Activated T-cell treated with anti-CD3 and anti-CD28 coated beads, Interleukin-2, amount 50 U/mL, for 48 hours (primary cell): ENCODE measurements around the gene SPATA1.

Experiments used
- DNase-seq, 2 experiments: peaks; one replicate each; pipeline ENCODE4 v3.0.0-alpha.2; 2020

SPATA1 gene

DNA sequence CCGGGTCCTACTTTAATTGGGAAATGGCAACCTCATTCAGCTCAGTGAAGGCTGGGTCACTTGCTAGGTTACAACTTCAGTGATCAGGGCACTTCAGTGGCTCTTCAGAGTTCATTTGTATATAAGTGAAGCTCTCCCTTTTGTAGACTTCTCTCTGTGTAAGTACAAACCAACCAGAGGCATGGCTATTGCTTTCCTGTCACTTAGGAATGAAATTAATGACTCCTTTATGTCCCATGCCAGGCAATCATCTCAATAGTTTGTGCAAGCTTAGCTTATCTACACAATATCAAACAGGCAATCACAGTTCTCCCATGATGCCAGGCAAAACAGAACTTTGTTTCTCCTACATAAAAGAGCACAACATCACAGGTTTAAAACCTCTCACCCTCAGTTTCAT, 90.8 kb downstream of the SPATA1 start:
- DNase-seq: no peak

DNA sequence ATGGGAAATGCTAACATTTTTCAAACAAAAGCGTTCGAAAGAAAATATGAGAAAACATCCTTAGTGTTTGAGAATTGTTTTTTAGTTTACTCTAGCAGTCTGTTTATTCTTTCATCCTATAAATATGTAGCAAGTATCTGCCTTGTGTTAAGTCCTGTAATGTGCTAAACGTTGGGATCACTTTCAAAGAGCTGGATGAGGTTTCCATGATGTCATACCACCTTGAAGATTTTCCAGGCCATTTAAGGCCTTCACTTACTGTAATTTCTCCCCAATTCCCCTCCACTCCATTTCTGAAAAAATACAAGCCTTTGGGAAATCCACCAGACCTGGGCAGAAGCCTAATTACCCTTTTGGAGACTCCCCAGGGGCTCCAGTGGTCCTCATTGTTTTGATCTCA, 92.2 kb downstream of the SPATA1 start:
- no peak for DNase-seq

DNA sequence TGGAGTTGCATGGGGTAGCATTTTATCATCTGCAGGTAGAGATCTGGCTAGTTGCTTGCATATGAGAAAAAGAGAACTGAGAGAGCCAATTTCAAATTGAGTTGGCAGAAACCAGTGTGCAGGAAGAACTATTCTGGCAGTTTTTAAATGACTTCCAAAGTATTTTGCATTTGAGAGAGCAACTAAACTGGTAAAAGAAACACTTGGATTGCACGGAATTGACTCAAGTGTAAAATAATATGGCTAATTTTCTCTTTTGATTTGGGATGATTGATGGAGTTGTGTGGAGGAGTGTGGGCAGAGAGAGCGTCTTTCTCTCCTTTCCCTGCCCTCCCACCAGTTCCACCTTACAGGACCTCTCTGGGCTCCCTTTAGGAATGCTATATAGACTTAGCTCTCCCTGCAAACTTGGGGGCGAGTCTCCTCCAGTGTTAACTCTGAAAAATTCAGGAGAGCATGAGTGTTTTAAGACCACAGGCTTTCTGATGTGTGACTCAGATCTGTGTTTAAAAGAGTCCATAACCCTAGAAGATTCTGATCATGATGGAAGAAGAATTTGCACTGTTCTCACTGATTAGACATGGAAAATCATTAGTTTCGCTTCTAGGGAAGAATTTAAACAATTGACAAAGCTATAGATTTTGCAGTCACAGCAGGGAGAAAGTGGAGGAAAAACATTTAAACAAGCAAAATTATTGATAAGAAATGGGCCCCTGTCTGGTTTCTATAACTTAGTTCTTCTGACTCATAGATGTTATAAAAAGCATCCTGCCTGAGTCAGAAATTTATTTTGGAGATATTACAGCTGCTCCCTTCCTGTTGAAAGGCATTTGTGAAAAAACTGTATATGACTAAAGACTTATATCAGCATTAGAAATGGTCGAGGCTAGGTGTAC, 92.9 kb downstream of the SPATA1 start:
- DNase-seq: peak in 1 of 2 experiments; percentile 24

DNA sequence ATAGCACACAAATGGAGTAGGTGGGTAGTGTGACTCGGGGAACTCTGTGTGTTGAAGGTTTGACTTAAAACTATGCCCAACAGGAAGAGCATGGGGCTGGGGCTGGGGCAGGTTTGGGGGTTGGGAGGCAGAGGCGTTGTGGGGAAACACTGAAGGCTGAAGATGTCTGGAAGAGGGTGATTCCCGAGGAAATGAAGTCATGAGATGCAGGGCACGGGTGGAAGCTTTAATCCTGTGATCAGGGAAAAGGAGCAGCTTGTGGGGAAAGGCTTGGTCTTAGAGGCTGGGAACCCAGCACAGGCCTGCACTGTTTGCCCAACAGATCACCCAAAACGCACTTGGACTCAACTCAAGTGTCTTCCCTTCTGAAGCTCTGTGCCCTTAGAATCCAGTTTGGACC, 94.6 kb downstream of the SPATA1 start:
- DNase-seq: no peak

DNA sequence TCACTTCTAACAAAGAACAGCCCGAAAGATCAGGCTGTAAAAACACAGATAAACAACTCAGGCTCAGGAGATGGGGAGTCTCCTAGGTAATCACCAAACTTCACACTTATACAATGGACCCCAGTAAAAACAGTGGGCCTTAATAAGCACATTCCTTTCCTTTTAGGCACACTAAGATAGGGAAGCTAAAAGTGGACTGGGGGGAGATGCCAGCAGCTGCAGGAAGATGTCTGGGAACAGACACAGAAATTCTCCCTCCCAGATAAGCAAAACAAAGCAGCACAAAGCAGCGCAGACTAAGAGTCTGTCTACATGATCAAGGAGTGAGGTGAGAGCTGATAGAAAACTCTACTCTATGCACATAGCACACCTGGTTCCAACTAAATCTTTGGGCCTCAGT, 97.0 kb downstream of the SPATA1 start:
- DNase-seq: no peak

DNA sequence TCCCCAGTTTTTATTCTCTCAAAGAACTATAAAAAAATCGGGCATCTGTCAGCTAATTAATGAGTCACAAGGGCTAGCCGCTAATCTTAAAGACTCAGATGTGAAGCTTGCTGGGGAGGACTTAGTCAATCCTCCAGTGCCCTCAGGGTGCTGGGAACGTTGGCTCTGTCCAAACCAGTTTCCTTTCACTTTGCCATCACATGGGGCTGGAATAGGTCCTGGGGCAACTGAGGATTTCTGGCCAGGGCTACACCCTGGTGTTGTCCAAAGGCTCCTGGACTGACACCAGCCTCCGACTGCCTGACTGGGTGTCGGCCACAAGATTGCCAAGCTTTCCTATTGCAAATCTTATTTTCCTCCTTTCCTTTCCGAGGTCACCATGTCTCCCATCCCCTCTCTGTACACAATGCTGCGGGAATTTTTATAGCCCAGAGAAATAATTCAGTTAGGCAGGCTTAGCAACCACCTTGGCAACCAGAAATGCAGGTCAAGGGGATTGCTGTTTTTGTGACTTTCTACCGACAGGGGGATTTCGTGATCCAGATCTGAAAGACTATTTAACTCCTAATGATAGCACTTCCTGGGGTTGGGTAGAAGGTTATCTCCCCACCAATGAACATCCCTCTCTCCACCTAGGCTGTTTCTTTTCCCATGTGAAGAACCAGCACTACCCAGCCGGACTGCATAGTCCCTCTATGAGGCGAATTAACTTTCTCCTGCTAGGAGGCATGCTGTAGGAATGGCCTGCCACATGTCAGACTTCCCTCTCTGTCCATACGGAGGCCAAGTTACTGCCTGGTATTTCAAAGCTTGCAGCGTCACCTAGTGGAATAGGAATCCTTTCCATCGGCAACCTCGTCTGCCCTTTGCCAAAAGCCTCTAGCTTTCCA, 98.0 kb downstream of the SPATA1 start:
- DNase-seq: no peak

DNA sequence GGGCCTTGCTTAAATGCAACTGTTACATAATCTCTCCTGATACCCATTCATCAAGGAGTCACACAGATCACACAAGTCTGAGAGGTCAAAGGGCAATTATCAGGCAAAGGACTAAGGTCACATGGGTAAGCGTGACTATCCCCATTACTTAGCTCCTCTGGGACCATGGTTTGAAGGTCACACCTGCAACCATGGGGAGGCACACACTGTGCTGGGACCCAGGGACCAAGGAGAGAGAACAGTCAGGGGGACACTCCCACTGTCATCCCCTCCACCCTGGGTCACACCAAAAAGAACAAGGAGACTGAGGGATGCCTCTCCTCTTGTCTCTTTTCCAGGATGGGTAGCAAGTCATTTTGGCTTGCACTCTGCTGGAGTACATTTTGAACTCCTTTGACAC, 99.0 kb downstream of the SPATA1 start:
- DNase-seq: no peak

DNA sequence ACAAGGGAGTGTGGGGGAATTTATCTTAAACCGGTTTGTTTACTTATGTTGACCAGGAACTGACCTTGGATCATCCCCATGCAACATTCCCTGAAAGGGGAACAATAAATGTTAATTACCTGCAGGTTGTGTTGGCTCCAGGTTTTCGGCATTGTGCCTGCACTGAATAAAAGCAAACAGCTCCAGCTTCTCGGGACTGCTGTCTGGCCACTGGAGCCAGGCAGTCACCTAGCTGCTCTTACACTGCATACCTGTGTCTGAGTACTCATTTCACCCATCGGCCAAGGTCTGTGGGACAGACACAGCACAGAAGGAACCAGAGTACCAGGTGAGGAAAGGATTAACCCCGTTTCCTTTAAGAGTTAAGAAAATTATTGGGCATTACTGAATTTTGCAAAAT, 100.8 kb downstream of the SPATA1 start:
- no peak for DNase-seq

DNA sequence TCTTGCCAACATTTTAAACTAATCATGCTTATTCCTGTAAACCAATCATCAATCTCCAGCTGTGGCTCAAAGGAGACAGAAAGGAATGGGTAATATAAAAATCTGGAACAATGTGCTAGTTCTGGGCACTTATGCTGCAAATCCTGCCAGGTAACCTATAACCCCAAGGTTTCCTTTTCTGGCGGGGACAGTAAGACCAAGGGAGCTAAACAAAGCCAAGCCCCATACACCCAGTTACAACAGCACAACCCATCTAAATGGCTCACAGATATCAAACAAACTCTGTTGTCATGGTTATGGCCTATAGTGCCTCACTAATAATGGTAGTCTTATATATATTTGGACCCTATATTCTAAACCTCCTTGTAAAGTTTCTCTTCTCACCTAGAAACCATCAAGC, 104.9 kb downstream of the SPATA1 start:
- DNase-seq: no peak

DNA sequence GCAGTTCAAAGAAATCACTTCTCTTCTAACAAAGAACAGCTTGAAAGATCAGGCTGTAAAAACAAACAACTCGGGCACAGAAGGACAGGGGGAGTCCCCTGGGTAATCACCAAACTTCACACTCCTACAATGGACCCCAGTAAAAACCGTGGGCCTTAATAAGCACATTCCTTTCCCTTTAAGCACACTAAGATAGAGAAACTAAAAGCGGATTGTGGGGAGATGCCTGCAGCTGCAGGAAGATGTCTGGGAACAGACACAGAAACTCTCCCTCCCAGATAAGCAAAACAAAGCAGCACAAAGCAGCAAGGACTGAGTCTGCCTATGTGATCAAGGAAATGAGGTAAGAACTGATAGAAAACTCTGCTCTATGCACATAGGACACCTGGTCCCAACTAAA, 105.6 kb downstream of the SPATA1 start:
- no peak for DNase-seq

DNA sequence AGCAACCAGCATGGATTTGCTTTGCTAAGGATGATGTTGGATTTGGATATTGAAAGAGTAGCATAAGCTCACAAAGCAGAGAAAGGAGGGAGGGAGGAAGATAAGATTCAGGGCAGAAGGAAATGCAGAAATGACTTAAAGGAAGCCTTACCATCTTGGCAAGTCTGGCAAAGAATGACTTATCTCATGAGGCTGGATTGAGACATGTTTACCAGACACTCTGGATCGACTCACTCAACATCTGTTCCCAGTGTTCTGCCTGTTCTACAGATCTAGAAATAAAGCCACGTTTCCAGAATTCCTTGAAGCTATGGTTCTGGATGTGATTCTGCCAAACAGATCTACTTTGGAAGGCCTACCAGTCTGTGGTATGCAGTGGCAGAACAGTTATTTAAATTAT, 106.8 kb downstream of the SPATA1 start:
- no peak for DNase-seq

DNA sequence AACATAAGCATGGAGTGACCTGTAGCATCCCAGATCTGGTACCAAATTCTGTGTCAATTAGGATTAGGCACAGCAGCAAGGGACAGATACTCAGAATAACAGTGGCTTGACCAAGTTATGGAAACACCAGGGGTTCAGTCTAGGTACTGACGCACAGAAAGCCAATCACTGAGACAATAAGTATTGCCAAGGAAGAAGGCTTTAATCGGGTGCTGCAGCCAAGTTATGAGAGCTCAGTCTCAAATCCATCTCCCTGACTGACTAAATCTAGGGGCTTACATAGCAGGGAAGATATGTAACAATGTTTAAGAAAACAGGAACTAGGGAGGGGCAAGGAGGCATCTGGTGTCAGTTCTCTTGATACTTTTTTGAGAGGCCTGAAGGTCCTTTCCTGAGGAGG, 107.7 kb downstream of the SPATA1 start:
- DNase-seq: no peak

DNA sequence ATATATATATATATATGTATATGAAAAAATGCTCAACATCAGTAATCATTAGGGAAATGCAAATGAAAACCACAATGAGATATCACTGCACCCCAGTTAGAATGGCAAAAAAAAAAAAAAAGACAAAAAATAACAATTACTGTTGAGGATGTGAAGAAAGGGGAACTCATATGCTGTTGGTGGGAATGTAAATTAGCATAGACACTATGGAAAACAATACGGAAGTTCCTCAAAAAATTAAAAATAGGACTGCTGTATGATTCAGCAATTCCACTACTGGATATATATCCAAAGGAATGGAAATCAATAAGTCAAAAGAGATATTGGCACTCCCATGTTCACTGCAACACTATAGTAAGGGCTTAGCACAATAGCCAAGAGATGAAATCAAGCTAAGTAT, 109.6 kb downstream of the SPATA1 start:
- DNase-seq: no peak
